ENCODE measurements around the gene NMT2. TPM values are rescaled to one million over a fixed set of nuclear protein-coding genes. Genes with fewer than 3 reads are reported as not detected.

NMT2 gene
- total RNA-seq, 1 experiment from 2014 or later: 11.8 TPM

- Histone ChIP-seq H3K56ac (ENCODE audit: insufficient read length, low read depth, low read length) (no peak overlapping the region), H3K23ac (ENCODE audit: insufficient read length, low read depth, low read length) (no peak overlapping the region), H2BK15ac (ENCODE audit: low read depth, low read length) (no peak overlapping the region), H4K20me1 (ENCODE audit: control insufficient read depth, insufficient read depth, insufficient read length) (no peaks in the 10 kb centered on the region), H4K8ac (replicated peaks; ENCODE audit: insufficient read length, low read depth, low read length) (no peak overlapping the region), H3K79me2 (ENCODE audit: insufficient read depth, low read length) (no peaks in the 10 kb centered on the region), H3K23me2 (ENCODE audit: insufficient read length, low read depth, low read length, poor library complexity, severe bottlenecking) (no peaks in the 10 kb centered on the region), H2BK12ac (ENCODE audit: insufficient read length, low read depth, low read length) (no peak overlapping the region), H3K4me2 (ENCODE audit: insufficient read depth, insufficient read length, low read length) (no peak overlapping the region), H3K14ac (ENCODE audit: insufficient read depth, low read length) (no peak overlapping the region), H2AFZ (ENCODE audit: low read length) (no peak overlapping the region), H2BK120ac (ENCODE audit: low read depth, low read length, poor library complexity, severe bottlenecking) (no peak overlapping the region), H4K91ac (ENCODE audit: insufficient read length, low read depth, low read length) (no peak overlapping the region), H2AK5ac (ENCODE audit: insufficient read length, low read length) (no peak overlapping the region), H2BK5ac (ENCODE audit: insufficient read length, low read length) (no peak overlapping the region), H3K27me3 (ENCODE audit: insufficient read depth, low read length) (no peaks in the 10 kb centered on the region; the same call in 1 of the 2 replicates), H3K4me1 (ENCODE audit: insufficient read depth, low read length) (no peaks in the 10 kb centered on the region), H3K9ac (ENCODE audit: extremely low read depth, insufficient read length, low read length) (no peak overlapping the region), H2BK20ac (ENCODE audit: low read depth, low read length, poor library complexity, severe bottlenecking) (no peak overlapping the region), H4K5ac (ENCODE audit: insufficient read length, low read depth, low read length) (no peak overlapping the region), H3K79me1 (ENCODE audit: insufficient read depth, low read depth, low read length, poor library complexity, severe bottlenecking) (no peaks in the 10 kb centered on the region), H3K27ac (ENCODE audit: insufficient read length, low read depth, low read length) (no peak overlapping the region), H3T11ph (ENCODE audit: low read length) (no peak overlapping the region), H3K9me3 (ENCODE audit: control insufficient read depth, low read depth, low read length) (no peaks in the 10 kb centered on the region), H3K4ac (ENCODE audit: low read depth, low read length) (no peak overlapping the region), H3K18ac (ENCODE audit: insufficient read length, low read depth, low read length) (no peak overlapping the region)
- Mint-ChIP-seq H3K4me1 (peaks cover 9 to 17% of the 10 kb centered on the region in 2 experiments), H3K36me3 (ENCODE audit: insufficient read depth in 1 of 3, low read depth in 3 of 3) (peaks cover 5 to 29% (median 16%) of the 10 kb centered on the region in 3 experiments; a peak in 6 of 7 replicates), H3K4me3 (no peak overlapping the region), H3K27ac (no peak overlapping the region), H3K9me3 (no peaks in the 10 kb centered on the region), H3K27me3 (ENCODE audit: low read depth) (no peaks in the 10 kb centered on the region)
- TF ChIP-seq CTCF (conservative IDR thresholded peaks at IDR 0.05): no peak
- no peak for DNase-seq
- WGBS (ENCODE audit: extremely low coverage, insufficient read length, low lambda C conversion rate): no CpG with 5 or more reads among the region's 6 CpGs
Measured at GRCh38 chr10:15211464-15211979, 43.0 kb upstream of the NMT2 start.
